GM21717 (cell line): ENCODE data around the gene DZIP1L.
A peak's percentile ranks its signal among the peaks of the same experiment; 100 is the strongest.
"Not testable (repeated sequence)": the region's sequence is repeated elsewhere in the genome, so short reads cannot be mapped to it uniquely, and the experiment has no call there.

ENCODE experiments used
- ATAC-seq: cut with Tn5 transposase; IDR thresholded peaks from one replicate; pipeline ENCODE4 v1.9.1; 2021; ENCODE audit warnings: mild to moderate bottlenecking, moderate library complexity; ENCODE audit not compliant: unreplicated experiment

DZIP1L gene, protein sequence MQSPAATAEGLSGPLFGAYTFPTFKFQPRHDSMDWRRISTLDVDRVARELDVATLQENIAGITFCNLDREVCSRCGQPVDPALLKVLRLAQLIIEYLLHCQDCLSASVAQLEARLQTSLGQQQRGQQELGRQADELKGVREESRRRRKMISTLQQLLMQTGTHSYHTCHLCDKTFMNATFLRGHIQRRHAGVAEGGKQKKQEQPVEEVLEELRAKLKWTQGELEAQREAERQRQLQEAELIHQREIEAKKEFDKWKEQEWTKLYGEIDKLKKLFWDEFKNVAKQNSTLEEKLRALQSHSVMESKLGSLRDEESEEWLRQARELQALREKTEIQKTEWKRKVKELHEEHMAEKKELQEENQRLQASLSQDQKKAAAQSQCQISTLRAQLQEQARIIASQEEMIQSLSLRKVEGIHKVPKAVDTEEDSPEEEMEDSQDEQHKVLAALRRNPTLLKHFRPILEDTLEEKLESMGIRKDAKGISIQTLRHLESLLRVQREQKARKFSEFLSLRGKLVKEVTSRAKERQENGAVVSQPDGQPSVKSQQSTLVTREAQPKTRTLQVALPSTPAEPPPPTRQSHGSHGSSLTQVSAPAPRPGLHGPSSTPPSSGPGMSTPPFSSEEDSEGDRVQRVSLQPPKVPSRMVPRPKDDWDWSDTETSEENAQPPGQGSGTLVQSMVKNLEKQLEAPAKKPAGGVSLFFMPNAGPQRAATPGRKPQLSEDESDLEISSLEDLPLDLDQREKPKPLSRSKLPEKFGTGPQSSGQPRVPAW

DNA sequence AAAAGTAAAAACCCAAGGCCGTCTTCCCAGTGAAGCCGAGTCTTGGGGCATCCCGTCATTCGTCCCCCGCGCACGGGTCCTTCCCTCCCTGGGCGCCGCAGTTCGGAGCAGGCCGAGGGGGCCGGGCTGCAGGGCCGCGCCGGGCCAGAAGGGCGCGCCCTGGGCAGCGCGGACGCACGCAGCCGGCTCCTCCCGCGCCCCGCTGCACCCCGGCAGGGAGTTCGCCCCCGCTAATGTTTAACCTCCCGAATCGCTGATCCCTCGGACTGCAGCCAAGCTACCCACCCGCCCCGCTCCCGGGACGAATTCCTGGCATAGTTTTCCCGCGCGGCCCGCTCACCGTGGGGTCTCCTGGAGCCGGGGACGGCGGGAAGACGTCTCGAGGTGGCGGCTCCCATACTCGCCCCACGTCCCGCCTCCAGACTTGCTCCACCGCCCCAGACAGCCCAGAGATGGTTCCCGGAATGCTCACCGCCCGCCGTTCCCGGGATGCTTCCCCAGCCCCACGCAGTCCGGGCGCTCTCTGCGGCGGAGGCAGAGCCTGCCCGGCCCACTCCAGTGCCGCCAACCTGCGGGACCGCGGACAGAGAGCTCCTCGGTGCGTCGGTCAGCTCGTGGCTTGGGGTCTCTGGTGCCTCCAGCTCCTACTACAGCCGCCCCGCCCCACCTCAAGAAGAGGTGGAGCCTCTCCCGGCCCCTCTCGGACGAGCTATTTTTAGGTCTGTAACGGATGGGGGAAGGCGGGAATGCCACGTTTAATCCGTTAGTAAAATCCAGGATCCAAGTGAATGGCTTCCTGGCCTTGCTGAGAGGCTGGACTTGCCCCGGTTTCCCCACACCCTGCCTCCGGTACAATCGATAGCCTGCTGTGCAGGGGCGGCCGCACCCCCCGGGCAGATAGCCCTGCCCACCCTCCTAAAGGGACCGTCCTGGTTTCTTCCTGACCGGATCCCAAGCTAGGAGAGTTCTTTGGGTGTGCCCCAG lies at the start of gene DZIP1L:
DZIP1L (minus strand) TSS at position 621 of the 984 bp plus-strand sequence. CDS start 11,637 bp downstream, outside the sequence.
- peak; percentile 57 for ATAC-seq

DNA sequence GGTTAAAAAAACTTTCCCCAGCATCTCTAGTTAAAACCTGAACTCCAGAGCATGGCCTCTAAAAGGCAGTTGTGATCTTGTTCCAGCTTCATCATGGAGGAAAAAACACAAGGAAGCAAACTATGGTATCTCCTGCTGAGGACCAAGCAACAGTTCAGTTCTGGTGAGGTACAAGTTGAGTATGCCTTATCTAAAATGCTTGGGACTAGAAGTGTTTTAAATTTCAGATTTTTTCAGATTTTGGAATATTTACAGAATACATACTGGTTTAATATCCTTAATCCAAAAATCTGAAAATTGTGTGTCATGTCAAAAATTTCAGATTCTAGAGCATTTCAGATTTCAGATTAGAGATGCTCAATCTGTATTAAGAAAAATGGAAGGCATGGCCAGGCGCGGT lies 49.7 kb upstream of the DZIP1L start:
- no peak for ATAC-seq

DNA sequence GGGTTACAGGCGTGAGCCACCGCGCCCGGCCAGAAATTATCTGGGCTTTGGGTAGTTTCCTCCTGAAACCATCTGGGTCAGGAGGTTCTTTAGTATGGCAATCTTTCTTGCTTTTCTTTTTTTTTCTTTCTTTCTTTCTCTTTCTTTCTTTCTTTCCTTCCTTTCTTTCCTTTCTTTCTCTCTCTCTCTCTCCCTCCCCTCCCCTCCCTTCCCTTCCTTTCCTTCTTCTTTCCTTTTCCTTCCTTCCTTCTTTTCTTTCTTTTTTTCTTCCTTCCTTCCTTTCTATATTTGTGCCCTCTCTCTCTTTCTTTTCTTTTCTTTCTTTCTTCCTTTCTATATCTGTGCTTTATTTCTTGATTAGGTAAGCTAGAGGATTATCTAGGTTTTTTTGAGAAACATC lies 42.3 kb upstream of the DZIP1L start:
- ATAC-seq = no peak

DNA sequence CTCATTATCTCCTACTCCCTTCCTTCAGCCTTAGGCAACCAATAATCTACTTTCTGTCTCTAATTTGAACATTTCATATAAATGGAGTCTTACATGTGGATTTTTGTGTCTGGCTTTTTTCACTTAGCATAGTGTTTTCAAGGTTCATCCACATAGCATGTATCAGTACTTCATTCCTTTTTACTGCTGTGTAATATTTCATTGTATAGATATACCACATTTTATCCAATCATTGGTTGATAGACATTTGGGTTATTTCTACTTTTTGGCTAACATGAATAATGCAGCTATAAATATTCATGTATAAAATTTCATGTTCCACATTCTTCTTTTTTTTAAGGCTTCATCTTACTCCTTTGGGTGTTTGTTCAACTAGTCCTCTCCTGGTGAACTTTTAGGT lies 39.1 kb upstream of the DZIP1L start:
- ATAC-seq = no peak

DNA sequence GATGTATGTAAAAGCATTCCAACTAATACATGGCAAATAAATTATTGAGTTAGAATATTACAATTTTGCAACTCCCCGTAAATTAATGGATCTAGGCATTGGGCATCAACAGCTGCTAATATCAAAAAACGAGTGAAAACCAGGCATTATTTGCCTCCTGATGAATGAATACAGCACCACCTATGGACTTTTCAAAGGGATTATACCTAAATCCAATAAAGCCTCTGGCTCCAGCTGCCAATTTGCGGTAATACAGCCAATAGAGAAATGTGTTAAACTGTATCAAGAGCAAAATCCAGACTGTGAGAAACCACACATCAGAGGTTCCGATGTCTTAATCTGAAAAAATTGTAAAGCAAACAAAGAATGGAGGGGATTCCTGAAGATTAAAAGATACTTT lies 33.1 kb upstream of the DZIP1L start:
- ATAC-seq = no peak

DNA sequence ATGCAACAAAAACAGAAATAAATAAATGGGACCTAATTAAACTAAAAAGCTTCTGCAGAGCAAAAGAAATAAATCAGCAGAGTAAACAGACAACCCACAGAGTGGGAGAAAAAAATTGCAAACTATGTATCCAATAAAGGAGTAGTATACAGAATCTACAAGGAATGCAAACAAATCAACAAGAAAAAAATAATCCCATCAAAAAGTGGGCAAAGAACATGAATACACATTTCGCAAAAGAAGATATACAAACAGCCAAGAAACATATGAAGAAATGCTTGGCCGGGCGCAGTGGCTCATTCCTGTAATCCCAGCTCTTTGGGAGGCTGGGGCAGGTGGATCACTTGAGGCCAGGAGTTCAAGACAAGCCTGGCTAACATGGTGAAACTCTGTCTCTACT lies 26.8 kb upstream of the DZIP1L start:
- not testable (repeated sequence) for ATAC-seq

DNA sequence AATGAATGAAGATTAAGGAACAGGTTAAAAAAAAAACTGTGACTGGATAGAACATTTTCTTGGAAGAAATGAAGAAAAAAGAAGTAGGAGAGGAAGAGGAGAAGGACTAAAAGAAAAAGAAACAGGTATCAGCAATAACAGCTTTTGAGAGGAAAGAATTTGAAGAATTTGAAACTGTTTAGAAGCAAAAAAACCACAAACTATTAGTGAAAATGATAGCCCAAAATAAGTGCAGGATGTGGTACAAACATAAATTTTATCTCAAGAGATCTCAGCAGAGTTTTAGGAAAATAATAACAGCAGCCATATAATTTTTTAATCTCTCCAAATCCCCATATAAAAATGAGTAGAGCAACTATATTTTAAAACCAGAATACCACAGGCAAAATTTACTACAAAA lies 25.5 kb upstream of the DZIP1L start:
- ATAC-seq = no peak

DNA sequence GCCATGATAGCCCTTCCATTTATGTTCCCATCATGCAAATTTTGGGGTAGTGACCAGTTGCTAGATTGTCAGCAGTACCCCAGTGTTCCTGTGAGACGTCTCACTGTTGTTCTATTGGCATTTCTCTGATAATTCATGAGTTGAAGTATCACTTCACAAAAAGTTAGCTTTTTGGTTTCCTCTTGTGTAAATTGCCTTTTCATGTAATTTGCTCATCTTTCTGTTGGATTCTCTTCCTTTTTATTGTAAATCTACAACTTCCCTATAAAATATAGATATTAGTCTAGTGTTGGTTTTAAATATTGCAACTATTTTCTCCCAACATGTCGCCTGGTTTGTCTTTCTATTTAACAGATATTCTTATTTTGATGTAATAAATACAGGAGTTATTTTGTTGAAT lies 24.3 kb upstream of the DZIP1L start:
- no peak for ATAC-seq

DNA sequence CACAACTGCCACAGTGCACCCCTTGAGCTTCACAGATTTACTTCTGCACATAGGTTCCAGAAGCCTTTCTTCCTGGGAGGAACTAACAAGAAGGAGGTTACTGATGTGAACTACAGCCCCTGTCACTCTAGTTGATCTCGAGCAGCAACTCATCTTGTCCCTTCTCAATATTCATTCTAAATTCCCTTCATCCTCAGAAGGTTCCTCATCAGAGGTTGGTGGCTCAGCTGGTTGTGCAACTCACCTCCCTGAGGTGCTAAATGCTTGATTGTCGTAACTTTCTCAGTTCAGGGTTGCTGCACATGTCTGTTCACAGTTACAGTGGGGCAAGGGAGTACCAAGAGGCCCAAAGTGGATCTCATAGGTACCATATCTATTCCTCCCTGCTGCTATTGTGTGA lies 22.5 kb upstream of the DZIP1L start:
- ATAC-seq = no peak

DNA sequence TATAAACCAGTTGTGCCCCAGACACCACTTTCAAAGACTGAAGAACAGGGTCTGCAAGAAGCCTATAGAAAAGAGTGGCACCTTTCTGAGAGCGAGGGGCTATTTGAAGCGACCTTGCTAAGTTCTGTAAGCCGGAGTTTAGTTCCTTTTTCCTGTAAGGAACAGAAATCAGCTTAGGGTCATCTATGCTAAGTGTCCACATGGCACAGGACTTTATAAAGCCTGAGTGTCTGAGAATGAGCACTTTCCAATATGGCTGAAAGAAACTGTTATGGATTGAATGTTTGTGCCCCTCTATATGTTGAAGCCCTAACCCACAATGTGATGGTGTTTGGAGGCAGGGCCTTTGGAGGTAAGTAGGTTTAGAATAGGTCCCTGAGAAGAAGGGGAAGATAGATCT lies 20.8 kb upstream of the DZIP1L start:
- ATAC-seq = no peak

DNA sequence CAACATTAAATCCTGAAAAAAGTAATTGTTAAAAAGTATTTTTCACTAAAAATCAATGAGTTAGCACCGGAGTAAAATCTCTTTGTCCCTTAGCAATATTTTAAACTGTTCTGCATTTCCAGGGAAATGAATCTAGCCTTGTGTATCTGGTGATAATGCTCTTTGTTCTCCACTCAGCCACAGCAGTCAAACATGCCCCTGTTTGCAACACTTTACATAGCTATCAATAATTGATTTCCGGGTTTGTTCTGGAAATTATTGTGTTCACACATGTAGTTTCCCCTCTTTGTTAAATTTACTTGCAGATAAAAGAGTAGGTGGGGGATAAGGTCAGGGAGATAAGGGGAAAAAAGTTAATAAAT lies 20.4 kb upstream of the DZIP1L start:
- no peak for ATAC-seq

DNA sequence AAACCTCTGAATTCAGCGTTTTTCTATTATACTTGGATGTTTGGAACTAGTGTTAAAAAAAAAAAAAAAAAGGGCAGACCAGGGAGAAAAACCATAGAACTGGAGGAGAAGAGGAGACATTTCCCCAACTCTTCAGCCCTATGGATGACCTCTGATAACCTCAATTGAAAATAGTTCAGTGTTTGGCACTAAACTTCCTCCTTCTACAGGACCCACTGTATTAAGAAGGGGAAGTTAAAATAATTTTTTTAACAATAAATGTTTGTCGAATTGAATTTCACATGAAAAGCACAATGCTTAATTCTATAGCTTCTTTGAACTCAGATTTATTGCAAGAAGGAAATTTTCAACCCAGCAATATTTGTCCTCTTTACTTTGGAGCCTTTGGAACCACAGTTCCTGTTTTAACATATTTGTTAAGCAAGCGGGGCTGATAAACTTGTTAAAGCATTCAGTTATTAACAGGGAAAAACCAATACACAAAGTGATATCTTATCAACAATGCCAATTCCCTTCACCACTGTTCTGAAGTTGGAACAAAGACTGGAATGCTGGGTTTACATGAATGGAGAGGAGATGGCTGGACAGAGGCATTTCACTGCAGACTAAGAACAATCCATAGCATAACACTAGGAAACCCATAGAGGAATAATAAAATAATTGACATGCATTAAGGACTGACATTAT lies 19.9 kb upstream of the DZIP1L start:
- no peak for ATAC-seq

DNA sequence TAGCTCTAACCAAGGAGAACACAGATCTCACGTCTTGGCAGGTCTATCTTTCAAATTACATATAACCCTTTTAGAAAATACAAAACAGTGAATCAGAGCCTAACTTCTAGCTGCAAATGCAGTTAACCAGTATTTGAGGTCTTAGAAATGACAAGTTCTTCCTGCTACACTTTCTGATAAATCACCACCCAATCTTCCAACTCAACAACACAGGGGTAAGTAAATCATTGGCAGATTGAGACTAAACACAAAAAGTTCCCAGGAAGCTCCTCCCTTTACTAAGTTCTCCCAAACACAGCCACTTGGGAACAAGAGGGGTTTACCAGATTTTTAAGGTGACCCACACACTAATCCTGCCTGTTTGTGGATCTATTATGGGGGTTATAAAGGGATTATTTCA lies 16.8 kb upstream of the DZIP1L start, which contains the start of gene A4GNT:
A4GNT (minus strand) TSS at position 152 of the 400 bp plus-strand sequence. CDS start 1,134 bp downstream, outside the sequence.
- ATAC-seq = no peak

DNA sequence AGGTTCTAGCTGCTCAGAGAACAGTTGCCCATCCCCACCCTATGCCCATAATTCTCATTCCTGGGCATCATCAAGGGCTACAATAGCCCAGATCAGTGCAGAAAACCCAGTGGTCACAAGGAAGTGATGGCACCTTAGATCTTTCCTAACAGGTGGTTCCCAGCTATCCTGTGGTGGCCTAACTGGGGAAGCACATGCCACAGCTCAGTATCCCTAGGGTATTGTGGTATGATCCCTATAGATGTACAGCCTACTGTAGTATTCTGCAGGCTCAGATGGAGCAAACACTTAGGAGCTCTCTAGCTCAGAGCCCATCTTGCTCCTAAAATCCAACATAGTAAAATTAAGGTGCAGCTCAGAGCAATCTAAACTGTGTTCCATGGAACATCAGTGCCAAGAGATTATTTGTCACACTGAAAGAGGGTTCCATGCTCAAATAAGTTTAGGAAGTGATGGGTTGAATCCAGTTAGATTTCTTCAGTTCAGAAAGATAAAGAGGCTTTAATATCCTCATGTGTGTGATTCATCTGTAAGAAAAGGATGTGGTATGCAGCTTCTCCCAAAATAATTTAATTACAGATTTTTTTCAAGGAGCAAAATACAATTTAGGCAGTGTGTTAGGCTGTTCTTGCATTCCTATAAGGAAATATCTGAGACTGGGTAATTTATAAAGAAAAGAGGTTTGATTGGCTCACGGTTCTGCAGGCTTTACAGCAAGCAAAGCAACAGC lies 12.4 kb upstream of the DZIP1L start:
- no peak for ATAC-seq

DNA sequence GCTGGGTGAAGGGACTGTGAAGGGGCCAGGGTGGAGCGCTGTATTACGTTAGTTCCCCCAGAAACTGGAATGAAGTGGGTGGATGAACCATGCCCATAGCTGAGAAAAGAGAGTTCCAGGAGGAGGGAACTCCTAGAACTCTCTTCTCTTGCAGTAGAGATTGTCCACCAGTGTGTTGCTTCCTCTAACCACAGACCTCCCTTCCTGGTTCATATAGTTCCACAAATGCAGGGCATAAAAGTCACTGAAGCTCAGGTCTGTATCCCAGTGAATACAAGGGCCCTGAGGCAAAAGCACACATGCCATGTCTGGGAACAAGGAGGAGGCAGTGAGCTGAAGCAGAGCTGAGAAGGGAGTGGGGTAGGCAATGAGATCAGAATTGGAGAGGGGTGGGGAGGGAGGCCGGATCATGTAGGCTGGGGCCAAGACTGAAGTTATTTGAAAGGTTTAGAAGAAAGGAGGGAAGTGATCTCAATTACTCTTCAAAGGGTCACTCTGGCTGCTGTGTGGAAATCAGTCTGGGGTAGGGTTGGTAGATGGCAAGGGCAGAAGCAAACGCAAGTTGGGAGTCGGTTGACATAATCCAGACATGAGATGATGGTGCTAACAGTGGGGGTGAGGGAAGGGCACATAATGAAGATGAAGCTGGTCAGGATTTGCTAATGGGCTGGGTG lies 10.3 kb upstream of the DZIP1L start:
- ATAC-seq = no peak

DNA sequence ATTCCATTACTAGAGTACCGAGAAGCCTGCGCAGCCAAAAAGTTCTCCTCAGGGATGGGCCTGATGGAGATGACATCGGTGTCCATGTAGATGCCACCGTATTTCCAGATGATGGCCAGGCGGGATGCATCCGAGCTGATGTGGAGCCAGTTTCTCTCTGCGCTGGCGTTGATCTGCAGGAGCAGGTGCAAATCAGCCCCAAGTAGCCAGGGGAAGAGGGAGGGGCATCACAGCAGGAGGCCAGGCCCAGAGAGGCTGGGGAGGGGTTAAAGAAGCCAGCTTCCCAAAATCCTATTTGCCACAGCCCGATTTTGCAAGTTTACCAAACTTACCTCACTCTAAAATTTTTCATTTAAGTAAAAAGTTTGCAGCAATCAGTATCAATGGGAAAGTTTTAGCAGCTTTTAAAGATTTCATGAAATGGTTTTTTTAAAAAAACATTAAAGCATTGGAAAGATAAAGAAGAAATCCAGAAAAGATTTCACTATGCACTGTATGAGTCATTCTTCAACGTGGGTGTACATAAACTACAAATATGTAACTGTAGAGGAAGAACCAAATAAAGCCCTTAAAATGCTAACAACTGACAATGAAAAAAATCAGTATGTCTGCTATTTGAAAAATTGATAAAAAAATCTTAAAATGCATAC lies 9.4 kb upstream of the DZIP1L start:
- no peak for ATAC-seq

DNA sequence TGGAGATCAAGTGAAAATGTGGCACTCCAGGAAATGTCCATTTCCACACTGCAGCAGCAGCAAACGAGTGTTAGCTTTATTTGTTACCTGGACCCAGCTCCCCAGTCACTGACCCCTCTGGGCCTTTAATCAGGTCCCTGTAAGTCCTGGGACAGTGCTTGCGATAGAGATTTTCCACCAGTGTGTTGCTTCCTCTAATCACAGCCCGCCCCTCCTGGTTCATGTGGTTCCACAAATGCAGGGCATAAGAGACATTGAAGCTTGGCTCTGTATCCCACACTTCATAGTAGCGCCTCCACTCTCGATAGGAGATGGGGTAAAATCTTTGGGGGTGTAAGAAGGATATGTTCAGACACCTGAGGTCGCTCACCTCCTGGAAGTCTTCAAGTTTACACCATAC lies 8.8 kb upstream of the DZIP1L start:
- no peak for ATAC-seq

DNA sequence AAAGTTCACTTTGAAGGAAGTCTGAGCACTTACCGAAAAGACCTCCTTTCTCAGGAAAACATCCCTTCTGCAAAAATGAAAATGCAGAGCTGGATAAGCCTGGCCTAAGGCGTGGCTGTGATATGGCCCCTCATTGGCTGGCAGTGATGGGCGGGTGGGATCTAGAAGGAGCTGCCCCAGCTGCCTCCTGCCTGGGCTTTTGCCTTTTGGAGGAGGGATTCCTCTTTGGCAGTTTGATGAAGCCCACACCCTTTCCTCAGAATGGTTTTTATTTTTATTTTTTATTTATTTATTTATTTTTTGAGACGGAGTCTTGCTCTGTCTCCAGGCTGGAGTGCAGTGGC lies 4.0 kb upstream of the DZIP1L start:
- no peak for ATAC-seq
